Astrocyte of the cerebellum (primary cell): ENCODE data around the gene TULP1.

ENCODE experiments used
- DNase-seq: peaks from one replicate; pipeline ENCODE4 v3.0.0-alpha.2; 2011; ENCODE audit warnings: low read depth
- H3K4me3 ChIP-seq: 2 replicates; pipeline ENCODE4 v1.5.1; 2011; ENCODE audit warnings: mild to moderate bottlenecking, low read depth, low read length, moderate library complexity
- CTCF ChIP-seq: IDR thresholded peaks from 2 replicates; pipeline ENCODE4 v1.5.1; 2012; ENCODE audit warnings: low read length, low read depth, moderate library complexity, mild to moderate bottlenecking; ENCODE audit errors: missing control alignments
- in situ Hi-C: cut with HindIII; loops from 2 replicates; pipeline ENCODE4 v1.10.0; 2017; ENCODE audit warnings: low sequenced_read_pairs

Gene TULP1

GRCh38 chr6:35469751-35470662 is 42.7 kb downstream of the TULP1 start:
- in situ Hi-C loops = no loop called here
- peak overlapping the region; percentile 95 for H3K4me3 ChIP-seq
- DNase-seq = no peak
- no peak for TF ChIP-seq CTCF

- in situ Hi-C loops = no loop called here
- TF ChIP-seq CTCF = no peak
- DNase-seq = no peak
- H3K4me3 ChIP-seq = peak overlapping the region; percentile 95
These were observed 43.5 kb downstream of the TULP1 start for GRCh38 chr6:35468980-35469750.

GRCh38 chr6:35468181-35468979 is 44.3 kb downstream of the TULP1 start, which contains the start of gene RPL10A:
Gene RPL10A (plus strand): TSS chr6:35468401. CDS start chr6:35468435, 34 bp downstream.
- peak; percentile 97 for TF ChIP-seq CTCF
- in situ Hi-C loops = no loop called here
- peak; percentile 94 for DNase-seq
- H3K4me3 ChIP-seq = peak within 1 kb of the TSS; percentile 95

- no peak for DNase-seq
- no peak overlapping the region for H3K4me3 ChIP-seq
- no peak for TF ChIP-seq CTCF
- in situ Hi-C loops = no loop called here
These were observed 47.0 kb downstream of the TULP1 start for GRCh38 chr6:35465646-35466045.

GRCh38 chr6:35463292-35463691 is 49.4 kb downstream of the TULP1 start:
- no peak for DNase-seq
- H3K4me3 ChIP-seq = no peak overlapping the region
- in situ Hi-C loops = no loop called here
- no peak for TF ChIP-seq CTCF

- DNase-seq = no peak
- in situ Hi-C loops = no loop called here
- no peak overlapping the region for H3K4me3 ChIP-seq
- no peak for TF ChIP-seq CTCF
These were observed 51.4 kb downstream of the TULP1 start for GRCh38 chr6:35461270-35461669.
